GM12878 (cell line): Measurements from ENCODE around the gene PDLIM4.

Experiments used
- BMI1 ChIP-seq: fragments of 450-650 bp; IDR thresholded peaks from 2 replicates; pipeline ENCODE4 v1.6.1; 2016; ENCODE audit warnings: mild to moderate bottlenecking, moderate library complexity, borderline replicate concordance
- CEBPB ChIP-seq, 2 experiments: fragments of 150-350 bp in 1 of 2; IDR thresholded peaks; 2 replicates each; pipeline ENCODE4 v1.6.1; 2012 to 2014; ENCODE audit warnings: low read depth in 2 of 2, low read length in 2 of 2, borderline replicate concordance in 1 of 2, inconsistent platforms in 1 of 2
- CTCF ChIP-seq, 3 experiments: IDR thresholded peaks in 2 of 3; conservative IDR thresholded peaks in 1 of 3; 2 replicates each; pipeline ENCODE4 v1.5.1; 2011; ENCODE audit warnings: low read depth in 3 of 3, low read length in 3 of 3, mild to moderate bottlenecking in 3 of 3, control low read depth in 2 of 3, moderate library complexity in 2 of 3, inconsistent platforms in 1 of 3, mixed read lengths in 1 of 3; ENCODE audit not compliant: control insufficient read depth in 2 of 3, insufficient read depth in 1 of 3; ENCODE audit errors: extremely low read depth in 1 of 3
- EP300 ChIP-seq, 2 experiments: fragments of 150-350 bp in 1 of 2; IDR thresholded peaks; 2 replicates each; pipeline ENCODE4 v1.6.1; 2011 to 2012; ENCODE audit warnings: low read depth in 2 of 2, low read length in 2 of 2, borderline replicate concordance in 1 of 2, improper control_type of control experiment in 1 of 2, inconsistent platforms in 1 of 2; ENCODE audit not compliant: control insufficient read depth in 1 of 2
- ESRRA ChIP-seq: IDR thresholded peaks from 2 replicates; pipeline ENCODE4 v1.6.1; 2012; ENCODE audit warnings: mild to moderate bottlenecking, low read length, improper control_type of control experiment
- EZH2 ChIP-seq: IDR thresholded peaks from 2 replicates; pipeline ENCODE4 v1.6.1; 2012; ENCODE audit warnings: low read depth, mild to moderate bottlenecking, control low read depth, inconsistent platforms, low read length, borderline replicate concordance; ENCODE audit not compliant: control insufficient read depth
- FOXM1 ChIP-seq: IDR thresholded peaks from 2 replicates; pipeline ENCODE4 v1.6.1; 2012; ENCODE audit warnings: low read depth, mild to moderate bottlenecking, inconsistent platforms, low read length, moderate library complexity
- HDAC2 ChIP-seq: fragments of 200-600 bp; sonication (generic); IDR thresholded peaks from 2 replicates; pipeline ENCODE4 v1.6.1; 2017
- RAD51 ChIP-seq: fragments of 450-650 bp; IDR thresholded peaks from 2 replicates; pipeline ENCODE4 v1.6.1; 2016; ENCODE audit warnings: moderate library complexity, mild to moderate bottlenecking, inconsistent platforms
- TAF1 ChIP-seq: IDR thresholded peaks from 2 replicates; pipeline ENCODE4 v1.6.1; 2011; ENCODE audit warnings: mild to moderate bottlenecking, low read depth, low read length, borderline replicate concordance

- 0 out of 2 replicates have a peak, but pooled peaks have one; percentile 13 for TF ChIP-seq RAD51
- no peak for TF ChIP-seq EP300 (IDR thresholded peaks at IDR 0.05; ENCODE audit: borderline replicate concordance in 1 of 2, control insufficient read depth in 1 of 2, low read depth in 2 of 2, low read length in 2 of 2)
- no peak for TF ChIP-seq ESRRA
- TF ChIP-seq CEBPB (IDR thresholded peaks at IDR 0.05; ENCODE audit: borderline replicate concordance in 1 of 2, low read depth in 2 of 2, low read length in 2 of 2): no peak
- TF ChIP-seq HDAC2: no peak
- no peak for TF ChIP-seq FOXM1
- no peak for TF ChIP-seq CTCF (IDR thresholded peaks at IDR 0.05 in 2 of 3, conservative IDR thresholded peaks at IDR 0.05 in 1 of 3; ENCODE audit: control insufficient read depth in 2 of 3, extremely low read depth in 1 of 3, insufficient read depth in 1 of 3, low read depth in 3 of 3, low read length in 3 of 3)
- TF ChIP-seq BMI1: no peak
- TF ChIP-seq EZH2: no peak
- no peak for TF ChIP-seq TAF1
These were observed 9.8 kb downstream of the PDLIM4 start for GRCh38 chr5:132267166-132267739.
